ENCODE measurements around the gene ZNF319. TPM values are rescaled to one million over a fixed set of nuclear protein-coding genes. Genes with fewer than 3 reads are reported as not detected.

ZNF319 gene
- total and polyA plus RNA-seq, 2 of the 4 experiments (the other 2 are of a cell fraction) = 0.90 to 6.3 TPM

DNA sequence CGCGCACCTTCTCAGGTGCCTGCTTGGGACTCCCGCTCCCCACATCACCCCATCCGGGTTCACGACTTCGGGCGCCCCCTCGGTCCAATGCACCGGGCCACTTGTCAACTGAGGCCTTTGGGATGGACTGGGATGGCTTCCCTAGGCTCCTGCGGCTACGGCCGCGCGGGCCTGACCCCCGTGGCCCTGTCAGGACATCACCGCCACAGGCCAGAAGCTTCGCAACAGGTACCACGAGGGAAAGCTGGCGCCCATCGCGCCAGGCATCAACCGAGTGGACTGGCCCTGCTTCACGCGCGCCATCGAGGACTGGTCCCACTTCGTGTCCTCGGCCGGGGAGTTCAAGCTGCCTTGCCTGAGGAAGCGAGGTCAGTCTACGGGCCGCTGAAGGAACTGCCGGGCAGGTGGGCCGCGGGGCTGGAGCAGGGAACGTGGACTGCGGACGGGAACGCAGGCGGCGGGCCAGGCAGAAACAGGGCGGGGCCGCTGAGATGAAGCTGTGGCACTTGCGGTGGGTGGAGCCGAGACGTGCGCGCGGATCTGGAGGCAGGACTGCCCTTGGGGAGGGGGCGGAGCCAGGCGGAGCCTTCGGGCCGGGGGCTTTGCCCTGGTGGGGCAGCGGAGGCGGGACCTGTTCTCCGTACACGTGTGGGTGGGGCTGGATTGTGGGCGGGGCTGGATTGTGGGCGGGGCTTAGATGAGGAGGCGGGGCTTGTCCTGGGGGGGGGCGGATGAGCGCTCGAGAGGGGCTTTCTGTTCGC is 15.8 kb downstream of the ZNF319 start:
- Histone ChIP-seq H3K14ac (replicated peaks; ENCODE audit: low read depth, low read length) (peak overlapping the region; percentile 59; the same call in 1 of the 2 replicates), H3K4me1 (ENCODE audit: control insufficient read depth, insufficient read depth, low read length) (peaks cover 2% of the 10 kb centered on the region; the same call in 1 of the 2 replicates), H2BK5ac (ENCODE audit: low read depth, low read length, poor library complexity, severe bottlenecking) (no peak overlapping the region), H3K27ac (ENCODE audit: insufficient read depth, low read length) (no peak overlapping the region), H2BK20ac (ENCODE audit: low read depth, low read length) (no peak overlapping the region), H3K4me3 (ENCODE audit: insufficient read depth, low read depth, low read length) (peak overlapping the region; percentile 48), H3K9me3 (ENCODE audit: control insufficient read depth, insufficient read depth, low read length) (no peaks in the 10 kb centered on the region), H3K9ac (ENCODE audit: low read depth, low read length) (peak overlapping the region; percentile 31; the same call in 1 of the 2 replicates), H3K23ac (ENCODE audit: low read depth, low read length) (no peak overlapping the region; the same call in 1 of the 2 replicates), H2AFZ (replicated peaks; ENCODE audit: low read length, poor library complexity) (peak overlapping the region; percentile 95), H2AK5ac (ENCODE audit: low read depth, low read length) (no peak overlapping the region; the same call in 1 of the 2 replicates), H4K5ac (ENCODE audit: low read depth, low read length) (no peak overlapping the region), H4K20me1 (ENCODE audit: insufficient read depth, low read length) (no peaks in the 10 kb centered on the region; the same call in 1 of the 2 replicates), H3K18ac (ENCODE audit: low read depth, low read length) (no peak overlapping the region), H3K36me3 (ENCODE audit: control insufficient read depth, insufficient read depth, low read length) (no peaks in the 10 kb centered on the region), H3K4me2 (ENCODE audit: low read depth, low read length) (peak overlapping the region; percentile 86), H2AK9ac (replicated peaks; ENCODE audit: low read depth, low read length, poor library complexity) (peak overlapping the region; percentile 87), H2BK120ac (ENCODE audit: low read depth, low read length) (no peak overlapping the region), H4K8ac (ENCODE audit: low read depth in 2 of 2, low read length in 2 of 2) (no peak overlapping the region; a peak in 2 of 4 replicates), H3K9me1 (ENCODE audit: insufficient read depth, low read length) (no peaks in the 10 kb centered on the region), H3K56ac (ENCODE audit: extremely low read depth, insufficient read depth, low read length) (no peak overlapping the region), H4K91ac (ENCODE audit: insufficient read depth, low read depth, low read length) (no peak overlapping the region; the same call in 1 of the 2 replicates), H3K27me3 (ENCODE audit: control insufficient read depth, insufficient read depth, low read length) (peaks cover 45% of the 10 kb centered on the region), H3K79me1 (ENCODE audit: low read depth in 1 of 2, low read length in 2 of 2) (no peaks in the 10 kb centered on the region), H3K4ac (ENCODE audit: low read depth, low read length) (no peak overlapping the region; the same call in 1 of the 2 replicates), H2BK15ac (ENCODE audit: low read depth, low read length) (no peak overlapping the region)
- dilution Hi-C loops (cut with HindIII; ENCODE audit: low sequenced_read_pairs, unreplicated experiment) = no loop called here
- ATAC-seq (ENCODE audit: low read depth) = peak; percentile 92
- 7% methylated on average over 40 of the region's 64 CpGs; no CpG with 5 or more reads in 1 of the 2 experiments for WGBS, 2 experiments (ENCODE audit: extremely low coverage in 2 of 2, insufficient read length in 1 of 2)
- intact Hi-C loops (cut with micrococcal nuclease) = no loop called here
- CTCF ChIA-PET = no interaction called here
- in situ Hi-C loops (cut with MboI; ENCODE audit: low sequenced_read_pairs) = no loop called here
- DNase-seq = peak; percentile 62
- POLR2A ChIA-PET (ENCODE audit: unreplicated experiment) = no interaction called here
- no TSS peak for BruUV-seq (replicated peaks)
- no peak for TF ChIP-seq RAD21 (IDR thresholded peaks at IDR 0.05; ENCODE audit: low read length)
- TF ChIP-seq SMC3 (IDR thresholded peaks at IDR 0.05; ENCODE audit: low read depth, low read length) = no peak
- no peak for TF ChIP-seq CHD1 (IDR thresholded peaks at IDR 0.05; ENCODE audit: low read depth, low read length)
- TF ChIP-seq RCOR1 (IDR thresholded peaks at IDR 0.05; ENCODE audit: insufficient replicate concordance, low read length) = no peak
- no peak for TF ChIP-seq MAFK (IDR thresholded peaks at IDR 0.05; ENCODE audit: low read depth, low read length)
- no peak for TF ChIP-seq CEBPB (IDR thresholded peaks at IDR 0.05; ENCODE audit: low read depth, low read length)
- TF ChIP-seq, protein P1, sequence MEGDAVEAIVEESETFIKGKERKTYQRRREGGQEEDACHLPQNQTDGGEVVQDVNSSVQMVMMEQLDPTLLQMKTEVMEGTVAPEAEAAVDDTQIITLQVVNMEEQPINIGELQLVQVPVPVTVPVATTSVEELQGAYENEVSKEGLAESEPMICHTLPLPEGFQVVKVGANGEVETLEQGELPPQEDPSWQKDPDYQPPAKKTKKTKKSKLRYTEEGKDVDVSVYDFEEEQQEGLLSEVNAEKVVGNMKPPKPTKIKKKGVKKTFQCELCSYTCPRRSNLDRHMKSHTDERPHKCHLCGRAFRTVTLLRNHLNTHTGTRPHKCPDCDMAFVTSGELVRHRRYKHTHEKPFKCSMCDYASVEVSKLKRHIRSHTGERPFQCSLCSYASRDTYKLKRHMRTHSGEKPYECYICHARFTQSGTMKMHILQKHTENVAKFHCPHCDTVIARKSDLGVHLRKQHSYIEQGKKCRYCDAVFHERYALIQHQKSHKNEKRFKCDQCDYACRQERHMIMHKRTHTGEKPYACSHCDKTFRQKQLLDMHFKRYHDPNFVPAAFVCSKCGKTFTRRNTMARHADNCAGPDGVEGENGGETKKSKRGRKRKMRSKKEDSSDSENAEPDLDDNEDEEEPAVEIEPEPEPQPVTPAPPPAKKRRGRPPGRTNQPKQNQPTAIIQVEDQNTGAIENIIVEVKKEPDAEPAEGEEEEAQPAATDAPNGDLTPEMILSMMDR (conservative IDR thresholded peaks at IDR 0.05; ENCODE audit: low read depth, low read length) = no peak
- no peak for TF ChIP-seq POLR2A (IDR thresholded peaks at IDR 0.05; ENCODE audit: low read depth, low read length)
- TF ChIP-seq BHLHE40 (IDR thresholded peaks at IDR 0.05; ENCODE audit: low read depth, low read length) = no peak
- TF ChIP-seq MXI1 (IDR thresholded peaks at IDR 0.05; ENCODE audit: borderline replicate concordance, low read depth, low read length) = no peak
- TF ChIP-seq, protein P2, sequence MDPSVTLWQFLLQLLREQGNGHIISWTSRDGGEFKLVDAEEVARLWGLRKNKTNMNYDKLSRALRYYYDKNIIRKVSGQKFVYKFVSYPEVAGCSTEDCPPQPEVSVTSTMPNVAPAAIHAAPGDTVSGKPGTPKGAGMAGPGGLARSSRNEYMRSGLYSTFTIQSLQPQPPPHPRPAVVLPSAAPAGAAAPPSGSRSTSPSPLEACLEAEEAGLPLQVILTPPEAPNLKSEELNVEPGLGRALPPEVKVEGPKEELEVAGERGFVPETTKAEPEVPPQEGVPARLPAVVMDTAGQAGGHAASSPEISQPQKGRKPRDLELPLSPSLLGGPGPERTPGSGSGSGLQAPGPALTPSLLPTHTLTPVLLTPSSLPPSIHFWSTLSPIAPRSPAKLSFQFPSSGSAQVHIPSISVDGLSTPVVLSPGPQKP (IDR thresholded peaks at IDR 0.05; ENCODE audit: borderline replicate concordance, low read depth, low read length) = no peak
- no peak for TF ChIP-seq FOS (IDR thresholded peaks at IDR 0.05; ENCODE audit: low read depth, low read length)
- TF ChIP-seq MAZ (IDR thresholded peaks at IDR 0.05; ENCODE audit: borderline replicate concordance, low read depth, low read length) = no peak
- TF ChIP-seq, protein P3, sequence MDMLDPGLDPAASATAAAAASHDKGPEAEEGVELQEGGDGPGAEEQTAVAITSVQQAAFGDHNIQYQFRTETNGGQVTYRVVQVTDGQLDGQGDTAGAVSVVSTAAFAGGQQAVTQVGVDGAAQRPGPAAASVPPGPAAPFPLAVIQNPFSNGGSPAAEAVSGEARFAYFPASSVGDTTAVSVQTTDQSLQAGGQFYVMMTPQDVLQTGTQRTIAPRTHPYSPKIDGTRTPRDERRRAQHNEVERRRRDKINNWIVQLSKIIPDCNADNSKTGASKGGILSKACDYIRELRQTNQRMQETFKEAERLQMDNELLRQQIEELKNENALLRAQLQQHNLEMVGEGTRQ (IDR thresholded peaks at IDR 0.05; ENCODE audit: low read depth, low read length) = no peak
- TF ChIP-seq NFE2L2 (IDR thresholded peaks at IDR 0.05; ENCODE audit: low read depth, low read length) = no peak
